Caco-2 (cell line): ENCODE measurements around the gene ADK. TPM values are rescaled to one million over a fixed set of nuclear protein-coding genes. Genes with fewer than 3 reads are reported as not detected.

Source experiments
- BruUV-seq: library from RNA; stranded (reverse); fragments of 400-500 nt; replicated peaks from 2 replicates; lab custom pipeline; 2021; lab: Mats Ljungman, UMichigan
- CTCF ChIA-PET: fragments of 300-600 bp; sonication (Branson Sonifier 250); formaldehyde crosslinking; loops from one replicate; lab custom pipeline; 2022; ENCODE audit warnings: antibody characterized with exemption; lab: Charles Lee
- POLR2A ChIA-PET: fragments of 300-600 bp; sonication (Branson Sonifier 250); formaldehyde crosslinking; loops from one replicate; lab custom pipeline; 2022; ENCODE audit warnings: antibody characterized with exemption; lab: Charles Lee
- DNase-seq, 2 experiments: peaks; one replicate each; pipeline versions ENCODE4 v3.0.0 to v3.0.0-alpha.2; 2020 to 2022
- H3K27me3 ChIP-seq: replicated peaks from 2 replicates; pipeline ENCODE4 v1.6.0; 2011; ENCODE audit warnings: low read length; ENCODE audit not compliant: control insufficient read depth, insufficient read depth
- H3K36me3 ChIP-seq: 2 replicates; pipeline ENCODE4 v1.5.1; 2011; ENCODE audit warnings: low read length; ENCODE audit not compliant: control insufficient read depth, insufficient read depth
- H3K4me1 ChIP-seq: fragments of 250-450 bp; sonication (Bioruptor Pico); 2 replicates; pipeline ENCODE4 v1.5.1; 2020; ENCODE audit warnings: mild to moderate bottlenecking
- H3K4me3 ChIP-seq: 2 replicates; pipeline ENCODE4 v1.5.1; 2011; ENCODE audit warnings: low read depth, mild to moderate bottlenecking, control low read depth, low read length
- H3K9me3 ChIP-seq: fragments of 250-450 bp; sonication (Bioruptor Pico); 2 replicates; pipeline ENCODE4 v1.5.1; 2020; ENCODE audit warnings: mild to moderate bottlenecking, moderate library complexity
- H3K27ac Mint-ChIP-seq: one replicate; pipeline ENCODE4 v1.8.0; 2022; ENCODE audit warnings: mixed read lengths; ENCODE audit not compliant: unreplicated experiment
- H3K27me3 Mint-ChIP-seq: one replicate; pipeline ENCODE4 v1.8.0; 2022; ENCODE audit warnings: mixed read lengths; ENCODE audit not compliant: insufficient read depth, unreplicated experiment
- H3K36me3 Mint-ChIP-seq: one replicate; pipeline ENCODE4 v1.8.0; 2022; ENCODE audit warnings: mild to moderate bottlenecking, mixed read lengths; ENCODE audit not compliant: insufficient read depth, unreplicated experiment
- H3K4me1 Mint-ChIP-seq: one replicate; pipeline ENCODE4 v1.8.0; 2022; ENCODE audit warnings: low read depth, mixed read lengths; ENCODE audit not compliant: unreplicated experiment
- H3K4me3 Mint-ChIP-seq: one replicate; pipeline ENCODE4 v1.8.0; 2022; ENCODE audit warnings: mild to moderate bottlenecking, moderate library complexity, mixed read lengths; ENCODE audit not compliant: unreplicated experiment
- H3K9me3 Mint-ChIP-seq: one replicate; pipeline ENCODE4 v1.8.0; 2022; ENCODE audit warnings: mixed read lengths; ENCODE audit not compliant: unreplicated experiment
- CTCF ChIP-seq, 2 experiments: fragments of 200-600 bp in 1 of 2; IDR thresholded peaks; 1 replicate in 1 of 2; 2 replicates in 1 of 2; pipeline versions ENCODE4 v1.5.1 to v1.8.0; 2011 to 2022; ENCODE audit warnings: antibody characterized with exemption in 1 of 2, control low read depth in 1 of 2, inconsistent platforms in 1 of 2, low read depth in 1 of 2, low read length in 1 of 2, mild to moderate bottlenecking in 1 of 2, moderate library complexity in 1 of 2; ENCODE audit not compliant: insufficient read depth in 1 of 2, severe bottlenecking in 1 of 2, unreplicated experiment in 1 of 2
- intact Hi-C: fragments of 100-400 bp; cut with micrococcal nuclease; formaldehyde crosslinking; loops from one replicate; pipeline ENCODE4 v1.10.0; 2022; ENCODE audit not compliant: unreplicated experiment
- total RNA-seq: library from RNA; stranded (reverse); gene quantifications from 2 replicates; pipeline ENCODE4 v1.2.3, GENCODE V29; 2022

ADK gene
- total RNA-seq, 1 experiment from 2014 or later = 105 TPM

DNA sequence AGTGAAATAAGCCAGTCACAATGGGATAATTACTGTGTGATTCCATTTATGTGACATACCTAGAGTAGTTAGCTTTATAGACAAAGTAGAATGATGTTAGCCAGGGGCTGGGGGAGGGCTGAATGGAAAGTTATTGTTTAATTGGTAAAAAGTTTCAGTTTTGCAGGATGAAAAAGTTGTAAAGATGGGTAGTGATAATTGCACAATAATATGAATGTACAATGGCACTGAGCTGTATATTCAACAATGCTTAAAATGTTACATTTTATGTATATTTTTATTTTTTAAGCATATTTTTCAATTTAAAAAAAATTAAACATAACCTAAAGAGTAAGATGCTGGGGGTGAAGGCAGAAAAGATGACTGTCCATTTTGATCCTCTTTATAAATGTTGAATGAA lies 459.3 kb downstream of the ADK start:
- ChIA-PET POLR2A (no interaction called here), CTCF (no interaction called here)
- Mint-ChIP-seq H3K4me3 (no peak overlapping the region), H3K27me3 (no peaks in the 10 kb centered on the region), H3K9me3 (no peaks in the 10 kb centered on the region), H3K27ac (no peak overlapping the region), H3K4me1 (peaks cover 10% of the 10 kb centered on the region), H3K36me3 (peaks cover 11% of the 10 kb centered on the region)
- TF ChIP-seq CTCF (IDR thresholded peaks at IDR 0.05; ENCODE audit: insufficient read depth in 1 of 2, low read depth in 1 of 2, low read length in 1 of 2, severe bottlenecking in 1 of 2, unreplicated experiment in 1 of 2) = no peak
- no peaks in the 10 kb centered on the region for H3K9me3 ChIP-seq
- DNase-seq = no peak
- no peaks in the 10 kb centered on the region; the same call in 1 of the 2 replicates for H3K4me1 ChIP-seq
- no peaks in the 10 kb centered on the region for H3K27me3 ChIP-seq
- no TSS peak for BruUV-seq
- no peaks in the 10 kb centered on the region for H3K36me3 ChIP-seq
- no peak overlapping the region for H3K4me3 ChIP-seq
- intact Hi-C loops = no loop called here

- H3K4me3 ChIP-seq = no peak overlapping the region
- no peaks in the 10 kb centered on the region for H3K9me3 ChIP-seq
- H3K4me1 ChIP-seq = no peaks in the 10 kb centered on the region; the same call in 1 of the 2 replicates
- Mint-ChIP-seq H3K9me3 (no peaks in the 10 kb centered on the region), H3K36me3 (peaks cover 11% of the 10 kb centered on the region), H3K27me3 (no peaks in the 10 kb centered on the region), H3K27ac (no peak overlapping the region), H3K4me3 (no peak overlapping the region), H3K4me1 (peaks cover 10% of the 10 kb centered on the region)
- intact Hi-C loops = no loop called here
- BruUV-seq = no TSS peak
- TF ChIP-seq CTCF (IDR thresholded peaks at IDR 0.05; ENCODE audit: insufficient read depth in 1 of 2, low read depth in 1 of 2, low read length in 1 of 2, severe bottlenecking in 1 of 2, unreplicated experiment in 1 of 2) = no peak
- no peaks in the 10 kb centered on the region for H3K36me3 ChIP-seq
- CTCF ChIA-PET = no interaction called here
- POLR2A ChIA-PET = no interaction called here
- no peak for DNase-seq
- H3K27me3 ChIP-seq = no peaks in the 10 kb centered on the region
These were observed 461.2 kb downstream of the ADK start for GRCh38 chr10:74612195-74612594.

GRCh38 chr10:74620626-74621025 lies 469.6 kb downstream of the ADK start:
- Mint-ChIP-seq H3K4me1 (no peaks in the 10 kb centered on the region), H3K36me3 (no peaks in the 10 kb centered on the region), H3K27me3 (no peaks in the 10 kb centered on the region), H3K4me3 (no peak overlapping the region), H3K9me3 (peaks cover 23% of the 10 kb centered on the region), H3K27ac (no peak overlapping the region)
- H3K9me3 ChIP-seq = 0 out of 2 replicates have a peak, but pooled peaks cover 4% of the 10 kb centered on the region
- intact Hi-C loops = no loop called here
- H3K4me1 ChIP-seq = no peaks in the 10 kb centered on the region
- TF ChIP-seq CTCF (IDR thresholded peaks at IDR 0.05; ENCODE audit: insufficient read depth in 1 of 2, low read depth in 1 of 2, low read length in 1 of 2, severe bottlenecking in 1 of 2, unreplicated experiment in 1 of 2) = no peak
- POLR2A ChIA-PET = no interaction called here
- H3K36me3 ChIP-seq = no peaks in the 10 kb centered on the region
- no peaks in the 10 kb centered on the region for H3K27me3 ChIP-seq
- H3K4me3 ChIP-seq = no peak overlapping the region
- no peak for DNase-seq
- CTCF ChIA-PET = no interaction called here
- BruUV-seq = no TSS peak
